HG03060 (cell line): ENCODE data around the gene ITGA6.

Experiments
- ATAC-seq: cut with Tn5 transposase; IDR thresholded peaks from one replicate; pipeline ENCODE4 v1.9.1; 2021; ENCODE audit warnings: low read depth, moderate number of reproducible peaks; ENCODE audit not compliant: unreplicated experiment

The ITGA6 gene

GRCh38 chr2:172439509-172439860 is 12.1 kb downstream of the ITGA6 start:
- no peak for ATAC-seq

GRCh38 chr2:172439911-172440310 is 12.5 kb downstream of the ITGA6 start:
- no peak for ATAC-seq

GRCh38 chr2:172440795-172441194 is 13.4 kb downstream of the ITGA6 start:
- ATAC-seq: no peak

DNA sequence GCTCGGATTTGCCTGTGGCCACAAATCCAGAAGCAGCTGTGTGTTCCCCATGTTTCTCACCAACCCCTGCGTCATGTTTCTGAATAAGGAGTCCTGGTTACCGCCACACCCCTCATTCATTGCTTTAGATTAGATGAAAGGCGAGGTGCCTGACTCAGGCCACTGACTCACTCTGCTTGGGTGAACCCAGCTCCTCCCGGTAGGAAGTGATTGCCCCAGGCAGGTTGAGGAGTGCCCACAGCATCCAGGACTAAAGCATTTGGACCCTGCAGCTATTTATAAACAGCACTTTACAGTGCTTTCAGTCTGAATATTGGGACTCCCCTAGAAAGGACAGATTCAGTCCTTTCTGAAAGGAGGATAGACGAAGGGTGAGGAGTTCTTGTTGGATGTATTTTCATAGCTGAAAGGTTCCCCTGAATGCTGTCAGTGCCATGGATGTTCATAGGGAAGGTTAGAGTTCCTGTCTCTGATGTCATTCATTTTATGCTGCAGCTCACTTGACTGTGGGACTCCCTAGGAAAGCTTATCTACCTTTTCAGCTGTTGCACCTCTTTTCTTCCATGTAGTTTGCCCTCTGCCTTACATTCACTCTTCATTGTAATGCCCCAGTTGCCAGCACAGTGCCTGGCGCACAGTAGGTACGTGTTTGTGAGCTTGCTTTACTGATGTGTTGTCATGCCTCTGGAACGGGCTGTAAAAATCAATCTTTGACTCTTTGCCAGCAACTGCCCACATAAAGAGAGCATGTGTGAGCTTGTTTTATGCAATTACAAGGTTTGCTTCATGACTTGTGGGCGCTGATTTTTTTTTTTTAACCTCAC is 14.9 kb downstream of the ITGA6 start:
- no peak for ATAC-seq

- no peak for ATAC-seq
These were observed 18.5 kb downstream of the ITGA6 start for GRCh38 chr2:172445851-172446250.

- no peak for ATAC-seq
These were observed 19.2 kb downstream of the ITGA6 start for GRCh38 chr2:172446474-172447063.

GRCh38 chr2:172447811-172448493 is 20.6 kb downstream of the ITGA6 start:
- ATAC-seq: no peak

- no peak for ATAC-seq
These were observed 21.3 kb downstream of the ITGA6 start for GRCh38 chr2:172448544-172449267.

GRCh38 chr2:172449911-172450550 is 22.6 kb downstream of the ITGA6 start:
- no peak for ATAC-seq

GRCh38 chr2:172451923-172452322 is 24.5 kb downstream of the ITGA6 start:
- no peak for ATAC-seq

GRCh38 chr2:172452845-172453244 is 25.5 kb downstream of the ITGA6 start:
- ATAC-seq: no peak

DNA sequence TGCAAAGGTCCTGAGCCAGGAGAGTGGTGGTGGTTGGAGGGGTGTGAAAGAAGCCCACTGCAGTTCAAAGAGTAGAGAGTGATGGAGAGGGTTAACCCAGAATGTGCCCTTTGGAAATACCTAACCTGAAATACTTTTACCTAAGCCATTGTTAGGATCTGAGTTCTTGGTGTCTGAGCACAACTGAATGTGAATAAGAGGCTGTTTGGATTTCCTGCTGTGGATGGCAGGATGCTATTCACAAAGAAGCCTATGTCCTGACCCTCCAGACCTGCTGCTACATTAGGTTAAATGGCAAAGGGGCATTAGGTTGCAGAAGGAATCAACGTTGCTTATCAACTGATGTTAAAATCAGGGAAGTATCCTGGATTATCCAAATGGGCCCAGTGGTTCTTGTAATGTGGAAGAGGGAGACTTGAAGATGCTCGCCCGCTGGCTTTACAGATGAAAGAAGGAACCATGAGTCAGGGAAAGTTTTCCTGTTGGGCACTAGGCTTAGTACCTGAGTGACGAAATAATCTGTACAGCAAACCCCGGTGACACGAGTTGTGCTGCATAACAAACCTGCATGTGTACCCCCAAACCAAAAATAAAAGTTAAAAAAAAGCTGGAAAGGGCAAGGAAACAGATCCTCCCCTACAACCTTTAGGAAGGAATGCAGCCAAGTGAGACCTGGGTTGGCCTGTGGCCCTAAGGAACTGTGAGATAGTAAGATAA is 27.2 kb downstream of the ITGA6 start:
- ATAC-seq: no peak

DNA sequence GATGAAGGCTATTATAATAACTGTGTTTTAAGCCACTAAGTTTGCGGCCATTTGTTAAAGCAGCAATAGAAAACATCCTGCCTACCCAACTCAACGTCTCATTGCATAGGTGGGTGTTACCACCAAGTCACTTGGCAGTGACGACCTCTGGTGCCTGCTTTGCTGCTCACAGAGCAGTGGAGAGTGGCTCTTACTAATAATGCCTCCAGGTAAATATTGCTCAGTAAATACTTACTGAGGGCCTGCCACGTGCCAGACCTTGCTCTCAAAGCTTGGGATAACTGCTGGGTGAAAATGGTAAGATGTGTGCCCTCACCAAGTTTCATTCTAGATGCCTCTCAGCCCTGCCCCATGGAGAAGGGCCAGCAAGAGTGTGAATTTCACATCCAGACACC is 27.7 kb downstream of the ITGA6 start:
- no peak for ATAC-seq

GRCh38 chr2:172456002-172456401 is 28.6 kb downstream of the ITGA6 start:
- no peak for ATAC-seq

- ATAC-seq: no peak
These were observed 30.1 kb downstream of the ITGA6 start for GRCh38 chr2:172457536-172457935.

DNA sequence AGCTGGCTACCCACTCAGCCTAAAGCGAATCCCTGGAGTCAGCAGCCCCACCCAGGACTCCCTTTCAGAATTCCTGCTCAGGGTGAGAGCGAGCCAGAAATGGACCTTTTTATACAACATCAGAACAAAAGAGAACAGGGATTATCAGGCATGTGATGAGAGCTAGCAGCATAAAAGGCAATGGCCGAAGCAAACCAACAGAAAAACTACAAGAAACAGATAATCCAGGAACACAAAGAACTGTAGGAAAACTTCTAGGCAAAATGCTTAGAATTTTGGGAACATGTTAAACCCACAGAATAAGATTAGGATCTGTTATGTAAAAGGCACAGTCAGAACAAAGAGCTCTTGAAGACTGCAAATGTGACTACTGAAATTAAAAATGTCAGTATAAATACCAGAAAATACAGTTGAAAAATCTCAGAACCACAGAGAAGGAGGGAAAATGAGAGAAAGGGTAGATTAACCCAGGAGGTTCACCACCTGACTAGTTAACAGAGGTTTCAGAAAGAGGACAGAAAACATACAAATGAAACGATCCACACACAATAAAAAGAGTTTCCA is 31.3 kb downstream of the ITGA6 start:
- no peak for ATAC-seq

DNA sequence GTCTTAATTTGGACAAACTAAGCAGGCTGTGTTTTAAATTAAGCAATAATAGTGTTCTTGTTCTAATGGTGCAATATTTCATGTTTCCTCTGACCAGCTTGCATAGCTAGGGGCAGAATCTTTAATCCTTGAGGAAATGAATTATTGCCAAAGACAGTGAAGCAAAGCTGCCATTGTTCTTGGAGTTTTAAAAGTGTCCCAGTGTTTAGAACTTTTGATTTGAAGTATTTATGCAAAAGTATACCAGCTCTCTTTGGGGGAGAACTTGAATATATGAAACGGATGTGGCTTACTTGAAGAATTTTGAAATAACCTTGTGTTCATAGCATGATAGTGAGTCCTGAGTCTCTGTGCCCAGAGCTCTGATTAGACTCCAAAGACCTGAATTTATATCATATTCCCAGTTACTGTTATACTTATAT is 33.4 kb downstream of the ITGA6 start:
- no peak for ATAC-seq

DNA sequence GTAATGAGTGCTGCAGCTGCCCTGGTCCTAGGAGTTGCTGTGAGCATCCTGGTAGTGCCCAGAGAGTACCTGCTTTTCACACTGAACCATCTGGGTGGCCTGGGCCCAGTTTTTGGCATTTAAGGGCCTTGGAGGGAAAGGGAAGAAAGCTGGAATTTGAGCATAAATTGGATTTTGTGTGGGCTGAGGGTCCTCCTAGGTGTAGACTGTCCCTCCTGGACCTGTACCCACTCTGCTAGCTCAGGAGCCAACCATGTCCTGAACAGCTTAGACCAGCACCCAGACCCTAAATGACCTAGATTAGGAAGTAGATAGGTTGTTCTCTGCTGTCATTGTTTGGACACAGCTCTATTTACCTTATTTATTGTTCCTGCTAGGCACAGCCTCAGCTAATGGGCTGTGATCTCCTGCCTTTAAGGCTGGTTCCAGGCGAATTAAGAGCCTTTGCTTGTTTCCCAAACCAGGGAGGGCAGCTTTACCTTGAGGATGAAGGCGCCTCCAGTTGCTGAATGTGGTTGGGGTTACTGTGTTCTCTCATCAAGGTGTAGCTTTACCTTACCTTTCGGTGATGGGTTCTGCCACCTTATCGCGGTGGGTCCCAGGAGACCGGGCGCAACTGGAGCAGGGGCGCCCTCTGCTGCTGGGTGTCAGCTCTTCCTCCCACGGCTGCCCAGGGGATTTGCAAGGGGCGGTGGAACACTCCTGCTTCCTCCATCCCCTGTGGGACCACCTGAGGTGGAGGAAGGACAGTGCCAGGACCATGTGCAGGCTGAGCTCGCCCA is 34.4 kb downstream of the ITGA6 start:
- no peak for ATAC-seq

DNA sequence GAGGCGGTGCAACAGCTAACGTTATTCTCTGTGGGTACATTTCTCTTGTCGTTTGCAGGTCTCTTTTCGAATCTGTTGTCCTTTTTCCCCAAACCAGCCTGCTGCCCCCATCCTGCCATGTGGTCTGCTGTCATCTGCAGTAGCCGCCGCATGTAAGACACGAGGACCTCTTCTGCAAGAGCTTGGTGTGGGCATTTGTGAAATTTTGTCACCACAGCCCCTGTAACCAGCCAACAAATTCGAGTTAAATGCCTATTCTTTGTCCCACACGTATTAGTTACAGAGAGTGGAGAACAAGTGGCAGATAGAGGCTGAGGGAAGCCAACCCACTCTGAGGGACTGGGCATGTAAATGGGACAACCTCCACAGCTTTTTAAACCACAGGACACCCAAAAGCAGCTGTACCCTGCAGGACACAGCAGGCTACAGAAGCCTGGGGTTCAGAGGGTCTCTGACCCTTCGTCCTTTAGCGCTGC is 35.0 kb downstream of the ITGA6 start:
- no peak for ATAC-seq
